MCF 10A (cell line): ENCODE data around the gene ATRIP. TPM values are rescaled to one million over a fixed set of nuclear protein-coding genes. Genes with fewer than 3 reads are reported as not detected.

Experiments used
- Bru-seq: library from RNA; stranded (reverse); fragments of 400-500 nt; gene quantifications from one replicate; lab custom pipeline; 2021; lab: Mats Ljungman, UMichigan
- BruChase-seq, 2 experiments: library from RNA; stranded (reverse); fragments of 400-500 nt; gene quantifications; one replicate each; lab custom pipeline; 2021; lab: Mats Ljungman, UMichigan
- BruUV-seq: library from RNA; stranded (reverse); fragments of 400-500 nt; replicated peaks from 2 replicates; lab custom pipeline; 2021; lab: Mats Ljungman, UMichigan
- CTCF ChIA-PET: fragments of 300-600 bp; sonication (Branson Sonifier 250); formaldehyde crosslinking; extraction: SDS; loops from one replicate; lab custom pipeline; 2021; ENCODE audit warnings: antibody characterized with exemption, inconsistent platforms; lab: Yijun Ruan, JAX
- POLR2A ChIA-PET: fragments of 300-600, 350-650 bp; sonication (Branson Sonifier 250); formaldehyde crosslinking; extraction: SDS; loops from one replicate; lab custom pipeline; 2020; ENCODE audit warnings: antibody characterized with exemption, inconsistent platforms; lab: Yijun Ruan, JAX
- DNase-seq: peaks from one replicate; pipeline ENCODE4 v3.0.0-alpha.2; 2018; ENCODE audit not compliant: unreplicated experiment
- H3K27ac Mint-ChIP-seq: one replicate; pipeline ENCODE4 v1.8.0; 2022; ENCODE audit warnings: mild to moderate bottlenecking, low read depth, mixed read lengths; ENCODE audit not compliant: unreplicated experiment
- H3K27me3 Mint-ChIP-seq: one replicate; pipeline ENCODE4 v1.8.0; 2022; ENCODE audit warnings: mixed read lengths; ENCODE audit not compliant: insufficient read depth, unreplicated experiment
- H3K36me3 Mint-ChIP-seq: one replicate; pipeline ENCODE4 v1.8.0; 2022; ENCODE audit warnings: mild to moderate bottlenecking, moderate library complexity, mixed read lengths; ENCODE audit not compliant: insufficient read depth, unreplicated experiment
- H3K4me1 Mint-ChIP-seq: one replicate; pipeline ENCODE4 v1.8.0; 2022; ENCODE audit warnings: mixed read lengths; ENCODE audit not compliant: insufficient read depth, unreplicated experiment
- H3K4me3 Mint-ChIP-seq: one replicate; pipeline ENCODE4 v1.8.0; 2022; ENCODE audit warnings: mild to moderate bottlenecking, moderate library complexity, mixed read lengths; ENCODE audit not compliant: unreplicated experiment
- H3K9me3 Mint-ChIP-seq: one replicate; pipeline ENCODE4 v1.8.0; 2022; ENCODE audit warnings: mixed read lengths; ENCODE audit not compliant: unreplicated experiment
- CTCF ChIP-seq: fragments of 200-600 bp; IDR thresholded peaks from one replicate; pipeline ENCODE4 v1.8.0; 2022; ENCODE audit warnings: antibody characterized with exemption, mild to moderate bottlenecking; ENCODE audit not compliant: unreplicated experiment
- intact Hi-C: fragments of 100-400 bp; cut with micrococcal nuclease; formaldehyde crosslinking; loops from 2 replicates; pipeline ENCODE4 v1.14.1; 2022
- long read RNA-seq: library from polyadenylated mRNA; stranded (forward); transcript quantifications from one replicate; pipeline ENCODE4 v2.0.0, GENCODE V29; 2022
- total RNA-seq: library from RNA; stranded (reverse); gene quantifications from 2 replicates; pipeline ENCODE4 v1.2.3, GENCODE V29; 2022

ATRIP gene
- 8.6 and 9.1 TPM in 2 replicates for total RNA-seq
- percentile 55 among the genes with signal in this experiment for Bru-seq, nascent RNA
- BruChase-seq, experiment 1, labeled RNA remaining after a 6-hour chase, result percentile 49 among the genes with signal in this experiment
- percentile 55 among the genes with signal in this experiment for BruChase-seq, experiment 2, labeled RNA remaining after a 2-hour chase
- long read RNA-seq, full-length matches to known transcripts, result 14 of 21 reads
- long read RNA-seq, partial matches to known transcripts, result 5 of 21 reads
- long read RNA-seq, other reads (novel, unspliced or antisense), result 2 of 21 reads

GRCh38 chr3:48446425-48447193 is at the start of gene ATRIP:
Gene ATRIP (plus strand): TSS chr3:48446737. CDS start chr3:48446846, 109 bp downstream.
- POLR2A ChIA-PET, result interaction anchor here (0.6 to 6.0 kb wide), 36 partner anchors 10 to 583 kb away, joined by 3 to 61 read pairs (median 4); partner anchors contain the start of genes CDC25A, IMPDH2, IP6K2 and PFKFB4
- CTCF ChIA-PET, result interaction anchor here (0.6 to 4.7 kb wide), 11 partner anchors 10 to 579 kb away, joined by 3 to 57 read pairs (median 3); no protein-coding TSS in a partner anchor
- peaks cover 25% of the 10 kb centered on the region for H3K4me1 Mint-ChIP-seq
- no peak for TF ChIP-seq CTCF
- peak within 1 kb of the TSS; percentile 73 for H3K27ac Mint-ChIP-seq
- intact Hi-C loops, result loop anchor here (5.0 kb wide), 1 partner anchor 101 kb away; no protein-coding TSS in a partner anchor
- no peaks in the 10 kb centered on the region for H3K9me3 Mint-ChIP-seq
- peak; percentile 87 for DNase-seq
- peak within 1 kb of the TSS; percentile 96 for H3K4me3 Mint-ChIP-seq
- H3K36me3 Mint-ChIP-seq, result peaks cover 52% of the 10 kb centered on the region
- no TSS peak for BruUV-seq
- no peaks in the 10 kb centered on the region for H3K27me3 Mint-ChIP-seq

DNA sequence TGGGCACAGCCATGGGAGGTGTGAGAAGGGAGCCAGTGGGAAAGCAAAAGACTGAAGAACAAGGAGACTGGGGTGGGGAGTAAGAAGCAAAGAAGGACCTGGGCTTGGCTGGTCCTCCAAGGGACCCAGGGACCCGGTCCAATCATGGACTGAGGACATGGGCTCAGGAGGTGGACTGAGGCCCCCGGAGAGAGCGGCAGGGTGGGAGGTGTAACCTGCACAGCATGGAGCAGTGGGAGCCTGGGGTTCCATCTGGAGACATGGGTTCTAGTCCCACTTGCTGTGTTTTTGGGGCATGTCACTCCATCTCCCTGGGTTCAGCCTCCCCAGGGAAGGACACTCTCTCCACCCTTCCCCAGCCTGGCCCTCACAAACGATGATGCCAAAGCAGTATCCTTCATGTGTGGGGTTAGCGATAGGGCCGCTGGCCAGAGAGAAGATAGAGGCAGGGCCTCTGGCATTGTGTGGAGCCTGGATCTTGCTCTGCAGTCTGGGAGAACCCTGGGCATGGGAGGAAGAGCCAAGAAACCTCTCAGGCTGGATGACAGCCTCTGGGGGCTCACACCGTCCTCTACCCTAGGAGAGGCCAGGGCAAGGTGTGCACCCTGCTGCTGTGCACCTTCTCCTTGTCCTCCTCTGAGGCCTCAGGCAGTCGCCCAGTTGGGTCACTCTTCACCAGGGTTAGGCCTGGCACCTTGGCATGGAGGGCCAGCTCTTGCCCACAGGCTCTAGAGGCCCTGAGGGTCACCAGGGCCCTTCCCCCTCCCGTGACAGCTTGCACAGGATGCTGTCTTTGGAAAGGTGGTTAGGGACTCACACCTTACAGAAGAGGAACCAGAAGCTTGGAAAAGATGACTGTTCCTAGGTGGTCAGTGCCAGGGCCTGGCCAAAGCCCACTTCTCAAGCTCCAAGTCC is 48.5 kb upstream of the ATRIP start:
- no peaks in the 10 kb centered on the region for H3K9me3 Mint-ChIP-seq
- ChIA-PET POLR2A (interaction anchor here (0.6 to 22.1 kb wide), 8 partner anchors 17 to 204 kb away, joined by 3 to 749 read pairs (median 18); partner anchors contain the start of genes ATRIP, CCDC51, PLXNB1 and TMA7), CTCF (interaction anchor here (0.7 to 22.6 kb wide), 5 partner anchors 29 to 204 kb away, joined by 3 to 647 read pairs (median 5); partner anchors contain the start of genes CCDC51 and TMA7)
- TF ChIP-seq CTCF, result no peak
- no peak overlapping the region for H3K27ac Mint-ChIP-seq
- peaks cover 29% of the 10 kb centered on the region for H3K4me1 Mint-ChIP-seq
- no peaks in the 10 kb centered on the region for H3K27me3 Mint-ChIP-seq
- no peak for DNase-seq
- H3K4me3 Mint-ChIP-seq, result no peak overlapping the region
- intact Hi-C loops, result no loop called here
- no TSS peak for BruUV-seq
- H3K36me3 Mint-ChIP-seq, result peaks cover 66% of the 10 kb centered on the region

GRCh38 chr3:48398701-48399386 is 47.7 kb upstream of the ATRIP start:
- peaks cover 67% of the 10 kb centered on the region for H3K36me3 Mint-ChIP-seq
- no peaks in the 10 kb centered on the region for H3K9me3 Mint-ChIP-seq
- H3K4me1 Mint-ChIP-seq, result peaks cover 34% of the 10 kb centered on the region
- intact Hi-C loops, result no loop called here
- H3K4me3 Mint-ChIP-seq, result no peak overlapping the region
- no peak for DNase-seq
- ChIA-PET POLR2A (interaction anchor here (0.6 to 22.1 kb wide), 14 partner anchors 10 to 205 kb away, joined by 3 to 749 read pairs (median 10); partner anchors contain the start of genes ATRIP, CCDC51, NME6 and PLXNB1), CTCF (interaction anchor here (0.6 to 22.6 kb wide), 10 partner anchors 14 to 990 kb away, joined by 3 to 647 read pairs (median 19); partner anchors contain the start of genes CCDC51 and TMA7)
- no peak for TF ChIP-seq CTCF
- no peak overlapping the region for H3K27ac Mint-ChIP-seq
- BruUV-seq, result no TSS peak
- H3K27me3 Mint-ChIP-seq, result no peaks in the 10 kb centered on the region
